Upper lobe of left lung (tissue), 4 donors: Measurements from ENCODE around the gene NLRP1.

Experiments used
- CTCF ChIP-seq, 6 experiments: fragments of 450-650 bp in 4 of 6; fragments of 200-600 bp in 2 of 6; sonication (generic) in 2 of 6; IDR thresholded peaks; one replicate each; pipeline ENCODE4 v1.5.1; 2016 to 2019; ENCODE audit warnings: antibody characterized with exemption in 6 of 6
- EP300 ChIP-seq, 4 donors: sonication (generic); formaldehyde crosslinking; IDR thresholded peaks; one replicate each; pipeline ENCODE4 v1.5.1; 2017; ENCODE audit warnings: antibody characterized with exemption in 4 of 4, control low read depth in 2 of 4
- POLR2A ChIP-seq, 4 donors: fragments of 450-650 bp; IDR thresholded peaks; one replicate each; pipeline ENCODE4 v1.5.1; 2016 to 2017; ENCODE audit warnings: antibody characterized with exemption in 4 of 4, mild to moderate bottlenecking in 2 of 4
- POLR2AphosphoS5 ChIP-seq, 2 donors: sonication (generic); formaldehyde crosslinking; IDR thresholded peaks; one replicate each; pipeline ENCODE4 v1.5.1; 2017; ENCODE audit warnings: antibody characterized with exemption in 2 of 2

- TF ChIP-seq CTCF (IDR thresholded peaks at IDR 0.05) = no peak
- no peak for TF ChIP-seq EP300 (IDR thresholded peaks at IDR 0.05)
- TF ChIP-seq POLR2A (IDR thresholded peaks at IDR 0.05) = no peak
- no peak for TF ChIP-seq POLR2AphosphoS5 (IDR thresholded peaks at IDR 0.05)
Measured at GRCh38 chr17:5563456-5563855, 20.9 kb downstream of the NLRP1 start.
